HG02970 (cell line): ENCODE measurements around the gene MDFIC.

Experiments used
- ATAC-seq: cut with Tn5 transposase; IDR thresholded peaks from one replicate; pipeline ENCODE4 v1.9.1; 2021; ENCODE audit warnings: mild to moderate bottlenecking, moderate library complexity, moderate number of reproducible peaks; ENCODE audit not compliant: unreplicated experiment, low FRiP score

MDFIC gene

GRCh38 chr7:114944745-114945625, 23.1 kb downstream of the MDFIC start:
- ATAC-seq = no peak

- ATAC-seq = no peak
Measured at GRCh38 chr7:114949231-114949630, 27.3 kb downstream of the MDFIC start.

- no peak for ATAC-seq
Measured at GRCh38 chr7:114952296-114952695, 30.4 kb downstream of the MDFIC start.

DNA sequence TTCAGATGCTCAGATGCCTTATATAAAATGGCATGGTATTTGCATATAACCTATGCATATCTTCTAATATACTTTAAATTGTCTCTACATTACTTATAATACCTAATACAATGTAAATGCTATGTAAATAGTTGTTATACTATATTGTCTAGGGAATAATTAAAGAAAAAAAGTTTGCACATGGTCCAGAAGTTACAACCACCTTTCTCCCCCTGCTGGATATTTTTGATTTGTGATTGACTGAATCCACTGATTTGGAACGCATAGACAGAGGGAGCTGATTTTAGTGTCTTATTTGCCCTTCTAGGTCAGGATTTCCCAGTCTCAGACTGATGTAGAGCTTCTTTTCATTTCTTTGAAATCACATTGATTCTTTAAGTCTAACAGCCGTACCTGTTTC, 31.8 kb downstream of the MDFIC start:
- no peak for ATAC-seq

DNA sequence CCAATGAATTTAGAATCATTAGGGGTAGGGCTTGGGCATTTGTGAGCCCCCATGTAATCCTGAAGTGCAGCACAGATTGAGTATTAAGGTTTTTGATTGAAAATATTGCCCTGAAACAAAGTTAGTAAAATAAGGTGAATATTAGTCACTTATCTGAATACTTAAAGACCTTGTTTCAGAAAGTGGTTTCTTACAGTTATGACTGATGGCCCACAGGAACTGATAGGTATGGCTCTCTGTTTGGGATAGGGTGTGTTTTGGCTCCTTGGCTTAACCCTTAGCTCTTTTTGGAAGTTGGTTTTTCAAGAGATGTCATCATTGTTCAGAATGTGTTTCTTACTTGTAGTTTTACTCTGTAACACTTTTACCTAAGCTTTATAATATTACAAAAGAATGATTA, 34.8 kb downstream of the MDFIC start:
- peak; percentile 45 for ATAC-seq

- ATAC-seq = no peak
Measured at GRCh38 chr7:114957444-114957843, 35.5 kb downstream of the MDFIC start.

DNA sequence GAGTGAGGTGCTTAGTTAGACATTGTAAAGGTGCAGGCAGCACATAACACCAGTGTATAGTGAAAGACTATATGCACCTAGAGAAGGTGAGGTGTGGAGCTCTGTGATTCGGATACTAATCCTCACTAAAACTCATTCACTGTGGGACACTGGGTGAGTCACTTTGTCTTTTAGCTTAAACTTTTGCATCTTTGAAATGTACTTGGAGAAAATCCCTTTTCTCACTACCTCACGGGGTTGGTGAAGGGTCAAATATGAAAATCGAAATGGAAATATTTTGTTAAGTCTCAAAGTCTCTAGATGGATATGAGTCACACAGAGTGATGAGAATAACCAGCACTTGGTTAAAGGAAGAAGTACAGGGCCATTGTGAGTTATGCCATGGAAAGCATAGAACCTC, 38.0 kb downstream of the MDFIC start:
- ATAC-seq = peak; percentile 65

DNA sequence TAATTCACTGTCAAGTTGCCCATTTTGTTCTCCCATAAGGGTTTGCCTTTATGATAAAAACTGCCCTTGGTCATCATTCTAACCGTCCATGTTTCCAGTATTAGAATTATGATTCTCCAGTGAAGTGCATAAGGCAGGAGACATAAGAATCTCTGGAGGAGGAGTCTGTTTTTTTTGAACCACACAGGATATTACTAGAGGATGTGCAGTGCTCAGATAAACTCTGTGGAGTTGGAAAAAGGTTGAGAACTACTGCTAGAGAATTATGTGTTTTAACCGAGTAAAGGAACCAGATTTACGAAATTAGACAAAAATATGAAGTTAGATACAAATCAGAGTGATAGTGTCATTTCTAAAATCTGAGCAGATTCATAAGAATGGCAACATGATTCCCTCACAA, 40.5 kb downstream of the MDFIC start:
- no peak for ATAC-seq

DNA sequence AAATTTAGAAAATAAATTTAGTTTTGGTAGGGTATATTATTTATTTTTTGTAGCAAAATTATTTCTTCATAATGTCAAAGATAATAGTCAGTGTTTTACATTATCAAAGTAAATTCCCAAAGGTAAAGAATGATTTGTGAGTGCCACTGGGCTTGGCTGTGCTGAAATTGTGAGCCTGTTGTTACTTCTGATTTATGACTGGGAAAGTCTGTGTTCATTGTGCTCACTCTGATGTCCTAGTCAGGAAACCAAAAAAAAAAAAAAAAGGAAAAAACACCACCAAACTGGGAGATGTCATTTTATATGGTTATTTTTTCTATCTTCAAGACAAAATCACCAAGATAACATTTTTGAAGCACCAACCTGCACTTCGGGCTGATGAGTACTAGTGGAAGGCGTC, 44.3 kb downstream of the MDFIC start:
- ATAC-seq = no peak

DNA sequence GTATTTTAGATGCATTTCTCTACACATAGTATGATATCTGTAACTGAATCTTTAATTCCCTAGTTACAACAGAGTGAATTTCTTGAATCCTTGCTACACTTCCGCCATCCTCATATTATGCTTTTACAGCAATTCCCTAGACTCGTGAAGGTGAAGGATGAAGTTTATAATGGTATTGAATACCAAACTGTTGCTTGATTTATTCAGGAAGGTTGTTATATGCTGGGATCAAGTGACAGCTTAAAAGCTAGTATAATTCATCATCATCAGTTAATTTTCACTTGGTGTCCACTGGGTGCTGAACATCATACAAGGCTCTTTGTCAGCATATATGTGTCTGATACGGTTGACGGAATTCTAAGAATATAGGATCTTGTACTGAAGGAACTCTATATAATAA, 47.2 kb downstream of the MDFIC start:
- ATAC-seq = no peak

DNA sequence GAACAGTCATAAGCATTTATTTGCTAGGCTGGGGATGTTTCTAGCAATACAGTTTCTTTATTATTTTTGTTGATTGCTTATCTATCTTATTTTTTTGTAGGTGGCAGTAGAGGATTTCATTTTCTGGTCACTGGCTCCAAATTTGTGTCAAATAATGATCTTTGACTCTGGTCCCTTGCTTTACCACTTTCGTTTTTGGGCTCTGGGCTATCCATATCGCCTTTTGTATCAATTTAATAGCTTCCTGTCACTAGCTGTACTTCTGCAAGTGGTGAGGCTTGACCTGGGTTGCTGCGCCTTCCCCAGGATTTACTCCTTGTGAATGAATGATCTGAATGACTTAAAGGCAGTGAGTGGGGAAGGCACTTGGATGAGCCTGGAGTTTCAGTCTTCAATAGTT, 48.4 kb downstream of the MDFIC start:
- ATAC-seq = no peak

GRCh38 chr7:114970732-114971131, 48.8 kb downstream of the MDFIC start:
- ATAC-seq = no peak

GRCh38 chr7:114972567-114972966, 50.7 kb downstream of the MDFIC start:
- no peak for ATAC-seq

DNA sequence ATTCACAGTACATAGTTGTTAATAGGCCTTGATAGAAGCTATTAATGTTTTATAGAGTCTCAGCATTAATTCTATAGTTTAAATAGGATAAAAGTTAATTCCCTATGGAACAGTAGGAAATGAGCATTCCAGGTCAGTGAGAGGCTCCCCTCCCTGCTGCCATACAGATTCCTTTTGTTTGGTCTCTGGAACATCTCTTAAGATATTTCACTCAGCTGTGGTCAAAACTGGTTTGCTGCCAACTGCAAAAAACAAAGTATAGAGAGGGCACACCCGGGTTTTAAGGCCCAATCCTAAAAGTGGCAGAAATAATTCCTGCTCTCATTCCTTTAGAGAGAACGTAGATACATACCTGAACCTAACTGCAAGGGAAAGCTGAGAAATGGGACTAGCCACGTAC, 51.3 kb downstream of the MDFIC start:
- no peak for ATAC-seq

DNA sequence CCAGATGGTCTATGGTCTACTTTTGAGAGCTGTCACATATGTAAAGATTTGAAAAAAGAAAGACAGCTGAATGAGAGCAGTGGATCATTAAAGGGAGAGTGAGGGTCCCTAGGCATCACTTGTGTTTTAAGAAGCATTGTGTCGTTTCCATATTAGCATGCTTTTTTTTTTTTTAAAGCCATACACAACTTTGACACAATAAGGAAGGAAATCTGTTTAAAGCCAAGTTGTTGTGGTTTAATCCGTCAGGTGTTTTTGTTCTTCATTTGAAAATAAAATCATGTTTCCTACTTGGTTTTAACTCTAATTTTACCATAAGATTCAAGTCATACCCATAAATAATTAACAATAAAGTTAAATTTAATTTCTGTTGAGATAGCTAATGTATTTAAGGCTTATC, 53.5 kb downstream of the MDFIC start:
- no peak for ATAC-seq

DNA sequence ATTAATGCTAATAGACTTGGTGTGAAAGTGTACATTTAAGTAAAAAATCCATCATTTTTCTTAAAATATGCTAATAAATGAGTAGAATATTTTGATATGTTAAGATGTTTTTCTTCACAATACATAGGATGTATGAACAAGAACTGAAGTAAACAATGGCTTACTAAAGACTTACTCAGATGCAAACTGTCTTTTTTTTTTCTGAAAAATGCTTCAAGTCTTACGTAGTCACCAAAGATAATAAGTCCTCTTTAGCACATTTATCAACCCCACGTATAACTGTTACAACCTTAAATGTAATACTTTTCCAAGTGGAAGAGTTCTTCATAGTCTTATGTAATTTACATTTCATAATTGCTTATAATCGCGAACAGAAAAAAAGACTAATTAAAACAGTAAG, 54.8 kb downstream of the MDFIC start:
- ATAC-seq = no peak

- no peak for ATAC-seq
Measured at GRCh38 chr7:114977277-114977676, 55.4 kb downstream of the MDFIC start.

DNA sequence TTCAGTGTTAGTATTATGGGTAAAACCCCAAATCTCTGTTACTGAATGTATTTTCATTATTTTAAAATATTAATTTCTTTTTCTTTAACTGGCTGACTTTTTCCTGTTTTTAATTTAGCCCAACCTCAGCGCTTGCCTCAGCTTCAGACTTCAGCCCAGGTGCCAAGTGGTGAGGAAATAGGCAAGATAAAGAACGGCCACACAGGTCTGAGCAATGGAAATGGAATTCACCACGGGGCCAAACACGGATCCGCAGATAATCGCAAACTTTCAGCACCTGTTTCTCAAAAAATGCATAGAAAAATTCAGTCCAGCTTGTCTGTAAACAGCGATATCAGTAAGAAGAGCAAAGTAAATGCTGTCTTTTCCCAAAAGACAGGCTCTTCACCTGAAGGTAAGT, 57.5 kb downstream of the MDFIC start:
- ATAC-seq = no peak

DNA sequence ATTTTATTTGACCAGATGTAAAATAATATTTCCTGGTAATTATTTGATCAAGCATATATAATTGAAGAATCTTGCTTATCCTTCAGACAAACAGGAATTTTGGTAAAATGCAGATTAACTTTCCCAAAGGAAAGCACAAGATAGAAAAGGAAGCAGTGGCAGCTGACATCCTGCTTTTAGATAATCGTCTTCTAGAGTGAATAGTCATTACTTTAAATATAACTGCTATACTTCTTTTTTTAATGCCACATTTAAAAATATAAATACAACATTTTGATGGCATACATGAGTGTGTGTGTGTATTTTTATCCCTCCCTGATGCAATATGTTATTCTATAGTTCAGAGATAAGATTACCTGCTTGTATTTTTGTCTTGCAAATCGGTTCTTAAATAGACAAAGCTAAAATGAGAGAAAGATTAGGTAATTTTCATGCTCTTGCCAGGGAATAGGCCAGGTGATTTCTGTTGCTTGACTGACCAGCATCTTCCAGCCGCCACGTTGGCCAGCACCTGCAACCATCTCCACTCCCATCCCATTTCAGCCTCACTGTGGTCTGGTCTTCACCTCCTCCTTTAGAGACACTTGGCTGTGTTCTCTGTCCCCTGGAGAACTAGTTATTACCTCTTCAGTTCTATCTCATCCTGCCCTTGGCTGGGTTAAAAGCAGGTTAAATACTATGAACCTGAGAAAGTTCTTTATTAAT, 58.1 kb downstream of the MDFIC start:
- ATAC-seq = no peak

GRCh38 chr7:114981323-114981722, 59.4 kb downstream of the MDFIC start:
- ATAC-seq = no peak

GRCh38 chr7:114985116-114985715, 63.3 kb downstream of the MDFIC start:
- ATAC-seq = no peak
